ENCODE data around the gene GYS1.
"Not testable (repeated sequence)": the region's sequence is repeated elsewhere in the genome, so short reads cannot be mapped to it uniquely, and the experiment has no call there.

Gene GYS1

DNA sequence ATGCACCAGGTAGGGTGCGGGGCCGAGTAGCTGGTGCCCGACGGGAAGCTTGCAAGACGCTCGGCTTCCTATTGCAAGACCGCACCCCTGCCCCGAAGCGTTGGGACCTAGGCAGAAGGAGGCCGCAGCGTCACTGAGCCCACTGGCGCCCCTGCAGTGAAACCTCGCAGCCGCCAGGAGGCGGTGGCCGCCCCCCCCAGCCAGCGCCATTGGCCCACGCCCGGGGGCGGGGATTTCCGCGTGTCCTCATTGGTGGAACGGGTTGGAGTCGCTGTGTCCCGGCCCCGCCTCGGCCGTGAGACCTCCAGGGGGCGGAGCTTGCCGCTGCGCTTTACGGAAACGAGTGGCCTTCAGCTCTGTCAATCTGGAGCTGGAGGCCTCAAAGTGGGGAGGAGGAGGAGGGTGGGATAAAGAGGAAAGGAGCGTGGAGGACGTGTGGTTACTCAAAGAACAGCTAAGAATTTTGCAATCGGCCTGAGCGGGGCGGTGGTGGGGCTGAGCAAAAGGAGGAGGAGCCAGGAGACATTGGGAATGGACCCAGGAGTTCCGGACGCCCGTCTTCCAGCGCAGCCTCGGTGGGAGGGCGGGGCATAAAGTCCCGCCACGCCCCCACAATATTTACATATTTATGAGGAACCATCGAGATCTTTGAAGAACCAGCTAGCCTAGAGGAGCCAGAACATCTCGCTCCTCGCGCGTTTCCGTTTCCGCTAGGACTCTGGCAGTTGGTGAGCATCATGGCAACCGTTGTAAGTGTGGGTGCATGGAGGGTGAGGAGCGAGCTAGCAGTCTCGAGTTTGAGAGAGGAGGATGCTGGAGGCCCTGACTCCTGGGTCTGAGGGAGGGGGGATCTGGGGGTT, at the start of gene GYS1, which contains the start of gene RUVBL2:
Gene GYS1, minus strand, starts transcription at position 135 of the 860 bp plus-strand sequence. CDS start 197 bp downstream, outside the sequence.
Gene RUVBL2, plus strand, starts transcription at position 713 of the 860 bp plus-strand sequence. Its CDS starts 25 bp downstream, at position 738.
- DNase-seq (ENCODE audit: low spot score in 2 of 2) (peak; percentile 98), ATAC-seq (peak; percentile 95)
- peaks cover 56% of the 10 kb centered on the region for H3K36me3 Mint-ChIP-seq
- no peaks in the 10 kb centered on the region for H3K9me3 Mint-ChIP-seq
- H3K27ac Mint-ChIP-seq, result peak within 1 kb of the TSS; percentile 100
- peaks cover 61% of the 10 kb centered on the region for H3K4me1 Mint-ChIP-seq
- peak within 1 kb of the TSS; percentile 99 for H3K4me3 Mint-ChIP-seq

DNA sequence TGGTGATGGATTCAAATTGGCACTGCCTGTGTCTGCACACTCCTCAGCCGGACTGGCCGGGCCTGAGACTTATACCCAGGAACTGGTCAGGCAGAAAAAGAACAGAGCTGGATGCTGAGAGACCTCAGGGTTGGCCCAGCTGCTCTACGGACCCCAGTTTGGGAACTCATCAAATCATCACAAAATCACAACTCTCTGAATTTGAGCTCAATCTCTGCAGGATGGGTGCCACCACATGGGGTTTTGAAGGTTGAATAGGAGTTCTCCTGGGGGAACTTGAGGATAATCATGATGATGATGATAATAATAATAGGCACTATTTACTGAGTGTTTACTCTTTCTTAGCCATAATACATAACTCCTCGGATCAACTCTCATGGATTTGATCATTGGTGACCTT, 49.6 kb upstream of the GYS1 start:
- H3K27ac Mint-ChIP-seq; H3K9me3 Mint-ChIP-seq; H3K4me3 Mint-ChIP-seq; H3K4me1 Mint-ChIP-seq; DNase-seq (ENCODE audit: low spot score in 2 of 2); ATAC-seq; H3K36me3 Mint-ChIP-seq: not testable (repeated sequence)

DNA sequence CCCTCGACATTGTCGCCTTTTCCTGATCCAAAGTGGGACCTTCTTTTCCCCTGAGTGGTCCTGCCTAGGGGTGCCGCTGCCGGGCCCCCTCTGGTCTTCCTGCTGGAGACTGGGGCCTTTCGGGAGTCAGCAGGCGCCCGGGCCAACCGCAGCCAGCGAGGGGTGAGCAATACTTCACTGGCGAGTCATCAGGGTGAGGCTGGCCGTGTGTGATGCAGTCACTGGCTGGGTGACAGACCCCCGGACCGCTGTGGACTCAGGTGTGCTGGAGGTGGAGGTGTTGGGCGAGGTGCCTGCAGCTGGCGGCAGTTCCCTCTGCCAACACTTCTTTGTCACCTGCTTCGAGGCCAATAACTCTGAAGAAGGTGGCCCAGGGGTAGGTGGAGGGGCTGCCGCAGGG, 49.1 kb upstream of the GYS1 start:
- Mint-ChIP-seq H3K27ac (no peak overlapping the region), H3K9me3 (no peaks in the 10 kb centered on the region), H3K36me3 (no peaks in the 10 kb centered on the region)

DNA sequence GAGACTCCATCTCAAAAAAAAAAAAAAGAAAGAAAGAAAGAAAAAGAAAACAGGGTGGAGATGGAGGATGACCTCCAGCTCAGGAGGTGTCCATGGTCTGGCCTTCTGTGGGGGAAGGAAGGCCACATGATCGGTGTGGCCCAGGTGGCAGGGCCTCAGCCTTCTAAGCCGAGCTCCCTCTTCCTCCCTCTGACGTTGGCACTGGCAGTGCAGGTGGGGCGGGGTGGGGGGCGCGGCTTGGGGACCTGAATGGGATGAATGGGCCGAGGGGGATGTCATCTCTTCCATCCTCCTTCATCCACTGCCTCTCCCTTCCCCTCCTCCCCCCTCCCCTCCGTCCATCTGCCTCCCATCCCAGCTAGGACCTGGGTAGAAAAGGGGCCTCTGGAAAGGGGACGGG, 46.6 kb upstream of the GYS1 start:
- not testable (repeated sequence) for DNase-seq (ENCODE audit: low spot score in 2 of 2); H3K4me1 Mint-ChIP-seq; H3K9me3 Mint-ChIP-seq; H3K27ac Mint-ChIP-seq; H3K36me3 Mint-ChIP-seq; ATAC-seq; H3K4me3 Mint-ChIP-seq

More for the DNA sequence above, 49.1 kb upstream of the GYS1 start:
- no peak for ATAC-seq
- DNase-seq (ENCODE audit: low spot score in 2 of 2), result no peak
- H3K4me3 Mint-ChIP-seq, result no peak overlapping the region
- no peaks in the 10 kb centered on the region for H3K4me1 Mint-ChIP-seq

DNA sequence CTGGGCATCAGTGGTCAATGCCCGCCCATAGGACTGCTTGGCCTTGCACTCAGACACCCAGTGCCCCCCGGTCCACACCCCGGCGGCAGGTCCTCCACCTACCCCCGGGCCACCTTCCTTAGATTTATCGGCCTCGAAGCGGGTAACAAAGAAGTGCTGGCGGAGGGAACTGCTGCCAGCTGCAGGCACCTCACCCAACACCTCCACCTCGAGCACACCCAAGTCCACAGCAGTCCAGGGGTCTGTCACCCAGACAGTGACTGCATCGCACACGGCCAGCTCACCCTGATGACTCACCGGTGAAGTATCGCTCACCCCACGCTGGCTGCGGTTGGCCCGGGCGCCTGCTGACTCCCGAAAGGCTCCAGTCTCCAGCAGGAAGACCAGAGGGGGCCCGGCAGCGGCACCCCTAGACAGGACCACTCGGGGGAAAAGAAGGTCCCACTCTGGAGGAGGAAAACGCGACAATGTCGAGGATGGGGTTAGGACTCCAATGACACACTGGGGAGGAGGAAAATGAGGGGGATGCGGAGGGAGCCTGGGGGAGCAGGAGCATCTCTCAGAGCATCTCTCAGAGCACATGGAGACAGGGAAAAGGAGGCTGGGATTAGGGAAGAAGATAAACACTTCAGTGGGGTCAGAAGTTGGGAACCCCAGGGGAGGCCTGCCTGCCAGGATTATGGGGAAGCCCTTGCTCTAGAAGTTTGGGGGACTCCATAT, 45.6 kb upstream of the GYS1 start:
- not testable (repeated sequence) for H3K36me3 Mint-ChIP-seq; DNase-seq (ENCODE audit: low spot score in 2 of 2); H3K9me3 Mint-ChIP-seq; H3K4me1 Mint-ChIP-seq; H3K4me3 Mint-ChIP-seq; H3K27ac Mint-ChIP-seq
- peak; percentile 57 for ATAC-seq

DNA sequence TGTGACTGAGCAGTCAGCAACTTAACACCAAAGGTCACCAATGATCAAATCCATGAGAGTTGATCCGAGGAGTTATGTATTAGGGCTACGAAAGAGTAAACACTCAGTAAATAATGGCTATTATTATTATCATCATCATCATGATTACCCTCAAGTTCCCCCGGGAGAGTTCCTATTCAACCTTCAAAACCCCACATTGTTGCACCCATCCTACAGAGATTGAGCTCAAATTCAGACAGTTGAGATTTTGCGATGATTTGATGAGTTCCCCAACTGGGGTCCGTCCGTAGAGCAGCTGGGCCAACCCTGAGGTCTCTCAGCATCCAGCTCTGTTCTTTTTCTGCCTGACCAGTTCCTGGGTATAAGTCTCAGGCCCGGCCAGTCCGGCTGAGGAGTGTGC, 45.0 kb upstream of the GYS1 start:
- H3K9me3 Mint-ChIP-seq; DNase-seq (ENCODE audit: low spot score in 2 of 2); ATAC-seq; H3K36me3 Mint-ChIP-seq; H3K27ac Mint-ChIP-seq; H3K4me3 Mint-ChIP-seq; H3K4me1 Mint-ChIP-seq: not testable (repeated sequence)

DNA sequence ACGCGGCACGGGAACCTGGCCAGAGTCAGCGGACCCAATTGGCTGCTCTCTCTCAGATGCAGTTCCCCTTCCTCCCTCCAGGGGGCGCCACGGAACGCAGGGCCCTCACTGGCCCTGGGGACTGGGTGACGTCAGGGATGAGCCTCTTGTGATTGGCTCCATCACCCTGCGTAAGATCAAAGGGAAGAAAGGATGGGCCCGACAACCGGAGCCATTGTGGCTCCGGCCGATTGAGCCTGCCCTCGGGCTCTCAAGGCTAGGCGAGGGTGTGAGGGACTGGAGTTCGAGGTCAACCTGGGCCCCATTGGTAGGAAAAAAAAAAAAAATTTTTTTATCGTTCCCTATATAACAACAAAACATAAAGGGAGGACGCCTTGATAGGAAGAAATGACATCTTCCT, 43.7 kb upstream of the GYS1 start, which contains the start of gene CGB1:
Gene CGB1, minus strand, starts transcription at position 81 of the 400 bp plus-strand sequence. CDS start 184 bp downstream, outside the sequence.
- not testable (repeated sequence) for H3K36me3 Mint-ChIP-seq, H3K4me1 Mint-ChIP-seq, H3K9me3 Mint-ChIP-seq, H3K4me3 Mint-ChIP-seq, H3K27ac Mint-ChIP-seq
- ATAC-seq (peak; percentile 57), DNase-seq (ENCODE audit: low spot score in 2 of 2) (peak in 1 of 2 donors; percentile 77)

DNA sequence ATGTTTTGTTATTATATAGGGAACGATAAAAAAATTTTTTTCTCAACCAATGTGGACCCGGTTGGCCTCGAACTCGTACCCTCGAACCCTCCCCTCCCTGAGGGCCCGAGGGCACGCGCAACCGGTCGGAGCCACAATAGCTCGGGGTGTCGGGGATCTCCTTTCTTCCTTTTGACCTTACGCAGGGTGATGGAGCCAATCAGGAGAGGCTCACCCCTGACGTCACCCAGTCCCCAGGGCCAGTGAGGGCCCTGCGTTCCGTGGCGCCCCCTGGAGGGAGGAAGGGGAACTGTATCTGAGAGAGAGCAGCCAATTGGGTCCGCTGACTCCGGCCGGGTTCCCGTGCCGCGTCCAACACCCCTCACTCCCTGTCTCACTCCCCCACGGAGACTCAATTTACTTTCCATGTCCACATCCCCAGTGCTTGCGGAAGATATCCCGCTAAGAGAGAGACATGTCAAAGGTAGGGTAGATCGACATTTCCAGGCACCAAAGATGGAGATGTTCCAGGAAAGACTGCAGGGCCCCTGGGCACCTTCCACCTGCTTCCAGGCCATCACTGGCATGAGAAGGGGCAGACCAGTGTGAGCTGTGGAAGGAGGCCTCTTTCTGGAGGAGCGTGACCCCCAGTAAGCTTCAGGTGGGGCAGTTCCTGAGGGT, 38.7 kb upstream of the GYS1 start, which contains the start of gene CGB2:
Gene CGB2, plus strand, starts transcription at position 249 of the 660 bp plus-strand sequence. Its CDS starts 206 bp downstream, at position 455.
- H3K36me3 Mint-ChIP-seq, result not testable (repeated sequence)
- peak within 1 kb of the TSS; percentile 22 for H3K4me3 Mint-ChIP-seq

DNA sequence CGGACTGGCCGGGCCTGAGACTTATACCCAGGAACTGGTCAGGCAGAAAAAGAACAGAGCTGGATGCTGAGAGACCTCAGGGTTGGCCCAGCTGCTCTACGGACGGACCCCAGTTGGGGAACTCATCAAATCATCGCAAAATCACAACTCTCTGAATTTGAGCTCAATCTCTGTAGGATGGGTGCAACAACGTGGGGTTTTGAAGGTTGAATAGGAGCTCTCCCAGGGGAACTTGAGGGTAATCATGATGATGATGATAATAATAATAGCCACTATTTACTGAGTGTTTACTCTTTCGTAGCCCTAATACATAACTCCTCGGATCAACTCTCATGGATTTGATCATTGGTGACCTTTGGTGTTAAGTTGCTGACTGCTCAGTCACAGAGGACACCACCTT, 37.2 kb upstream of the GYS1 start:
- ATAC-seq; H3K4me1 Mint-ChIP-seq; H3K36me3 Mint-ChIP-seq; H3K27ac Mint-ChIP-seq; DNase-seq (ENCODE audit: low spot score in 2 of 2); H3K4me3 Mint-ChIP-seq; H3K9me3 Mint-ChIP-seq: not testable (repeated sequence)

More for the DNA sequence above, 38.7 kb upstream of the GYS1 start, which contains the start of gene CGB2:
- ATAC-seq (peak; percentile 91), DNase-seq (ENCODE audit: low spot score in 2 of 2) (peak; percentile 58 to 90)
- H3K4me1 Mint-ChIP-seq, H3K9me3 Mint-ChIP-seq: not testable (repeated sequence)
- H3K27ac Mint-ChIP-seq, result peak within 1 kb of the TSS; percentile 94

DNA sequence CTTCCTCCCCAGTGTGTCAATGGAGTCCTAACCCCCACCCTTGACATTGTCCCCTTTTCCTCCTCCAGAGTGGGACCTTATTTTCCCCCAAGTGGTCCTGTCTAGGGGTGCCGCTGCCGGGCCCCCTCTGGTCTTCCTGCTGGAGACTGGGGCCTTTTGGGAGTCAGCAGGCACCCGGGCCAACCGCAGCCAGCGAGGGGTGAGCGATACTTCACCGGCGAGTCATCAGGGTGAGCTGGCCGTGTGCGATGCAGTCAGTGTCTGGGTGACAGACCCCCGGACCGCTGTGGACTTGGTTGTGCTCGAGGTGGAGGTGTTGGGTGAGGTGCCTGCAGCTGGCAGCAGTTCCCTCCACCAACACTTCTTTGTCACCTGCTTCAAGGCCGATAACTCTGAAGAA, 36.6 kb upstream of the GYS1 start:
- H3K4me1 Mint-ChIP-seq; H3K36me3 Mint-ChIP-seq; H3K9me3 Mint-ChIP-seq; H3K27ac Mint-ChIP-seq; H3K4me3 Mint-ChIP-seq; DNase-seq (ENCODE audit: low spot score in 2 of 2); ATAC-seq: not testable (repeated sequence)

DNA sequence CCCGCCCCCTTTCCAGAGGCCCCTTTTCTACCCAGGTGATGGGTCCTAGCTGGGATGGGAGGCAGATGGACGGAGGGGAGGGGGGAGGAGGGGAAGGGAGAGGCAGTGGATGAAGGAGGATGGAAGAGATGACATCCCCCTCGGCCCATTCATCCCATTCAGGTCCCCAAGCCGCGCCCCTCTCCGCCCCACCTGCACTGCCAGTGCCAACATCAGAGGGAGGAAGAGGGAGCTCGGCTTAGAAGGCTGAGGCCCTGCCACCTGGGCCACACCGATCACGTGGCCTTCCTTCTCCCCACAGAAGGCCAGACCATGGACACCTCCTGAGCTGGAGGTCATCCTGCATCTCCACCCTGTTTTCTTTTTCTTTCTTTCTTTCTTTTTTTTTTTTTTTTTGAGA, 35.6 kb upstream of the GYS1 start:
- not testable (repeated sequence) for H3K4me3 Mint-ChIP-seq; H3K4me1 Mint-ChIP-seq; H3K9me3 Mint-ChIP-seq; ATAC-seq; H3K27ac Mint-ChIP-seq; DNase-seq (ENCODE audit: low spot score in 2 of 2); H3K36me3 Mint-ChIP-seq

DNA sequence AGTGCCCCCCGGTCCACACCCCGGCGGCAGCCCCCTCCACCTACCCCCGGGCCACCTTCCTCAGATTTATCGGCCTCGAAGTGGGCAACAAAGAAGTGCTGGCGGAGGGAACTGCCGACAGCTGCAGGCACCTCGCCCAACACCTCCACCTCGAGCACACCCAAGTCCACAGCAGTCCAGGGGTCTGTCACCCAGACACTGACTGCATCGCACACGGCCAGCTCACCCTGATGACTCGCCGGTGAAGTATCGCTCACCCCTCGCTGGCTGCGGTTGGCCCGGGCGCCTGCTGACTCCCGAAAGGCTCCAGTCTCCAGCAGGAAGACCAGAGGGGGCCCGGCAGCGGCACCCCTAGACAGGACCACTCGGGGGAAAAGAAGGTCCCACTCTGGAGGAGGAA, 32.5 kb upstream of the GYS1 start:
- ATAC-seq; H3K36me3 Mint-ChIP-seq; H3K27ac Mint-ChIP-seq; DNase-seq (ENCODE audit: low spot score in 2 of 2); H3K4me3 Mint-ChIP-seq; H3K9me3 Mint-ChIP-seq: not testable (repeated sequence)
- peaks cover 12% of the 10 kb centered on the region for H3K4me1 Mint-ChIP-seq

DNA sequence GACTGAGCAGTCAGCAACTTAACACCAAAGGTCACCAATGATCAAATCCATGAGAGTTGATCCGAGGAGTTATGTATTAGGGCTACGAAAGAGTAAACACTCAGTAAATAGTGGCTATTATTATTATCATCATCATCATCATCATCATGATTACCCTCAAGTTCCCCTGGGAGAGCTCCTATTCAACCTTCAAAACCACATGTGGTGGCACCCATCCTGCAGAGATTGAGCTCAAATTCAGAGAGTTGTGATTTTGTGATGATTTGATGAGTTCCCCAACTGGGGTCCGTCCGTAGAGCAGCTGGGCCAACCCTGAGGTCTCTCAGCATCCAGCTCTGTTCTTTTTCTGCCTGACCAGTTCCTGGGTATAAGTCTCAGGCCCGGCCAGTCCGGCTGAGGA, 32.0 kb upstream of the GYS1 start:
- not testable (repeated sequence) for H3K9me3 Mint-ChIP-seq; H3K4me3 Mint-ChIP-seq; DNase-seq (ENCODE audit: low spot score in 2 of 2); ATAC-seq; H3K36me3 Mint-ChIP-seq; H3K27ac Mint-ChIP-seq
- peaks cover 17% of the 10 kb centered on the region for H3K4me1 Mint-ChIP-seq

DNA sequence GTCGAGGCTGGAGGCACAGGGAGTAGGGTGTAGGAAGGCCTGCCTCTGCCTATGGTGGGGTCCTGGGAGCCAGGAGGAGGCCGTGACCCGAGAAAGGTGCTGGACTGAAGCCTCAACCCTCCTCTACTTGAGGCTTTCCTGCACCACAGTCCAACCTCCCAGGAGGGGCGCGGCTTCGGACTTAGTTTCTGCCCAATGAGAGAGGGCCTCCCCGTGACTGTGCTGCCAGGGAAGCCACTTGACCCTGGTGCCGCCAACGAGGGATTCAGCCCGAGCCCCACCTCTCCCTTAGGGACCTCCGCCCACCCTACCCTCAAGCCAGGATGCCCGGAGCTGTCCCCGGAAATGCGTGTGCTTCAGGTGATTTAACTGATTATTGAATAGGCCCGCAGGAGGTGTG, 31.1 kb upstream of the GYS1 start, which contains the start of gene CGB3:
Gene CGB3, minus strand, starts transcription at position 101 of the 400 bp plus-strand sequence. CDS start 362 bp downstream, outside the sequence.
- not testable (repeated sequence) for H3K4me3 Mint-ChIP-seq; H3K27ac Mint-ChIP-seq; ATAC-seq; DNase-seq (ENCODE audit: low spot score in 2 of 2); H3K36me3 Mint-ChIP-seq; H3K9me3 Mint-ChIP-seq
- H3K4me1 Mint-ChIP-seq, result peaks cover 22% of the 10 kb centered on the region

DNA sequence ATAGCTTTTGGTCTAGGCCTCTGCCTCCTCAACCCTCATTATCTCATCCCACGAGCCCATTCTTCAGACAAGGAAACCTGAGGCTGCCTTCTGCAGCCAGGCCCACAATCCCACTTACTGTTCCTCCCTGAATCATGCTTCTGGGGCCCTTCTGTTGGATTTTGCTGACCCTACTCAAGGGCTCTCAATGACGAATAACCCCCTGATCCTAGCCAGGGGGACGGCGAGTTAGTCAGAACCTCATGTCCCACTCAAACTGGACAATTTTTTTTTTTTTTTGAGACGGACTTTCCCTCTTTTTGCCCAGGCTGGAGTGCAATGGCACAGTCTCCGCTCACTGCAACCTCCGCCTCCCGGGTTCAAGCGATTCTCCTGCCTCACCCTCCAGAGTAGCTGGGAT, 29.0 kb upstream of the GYS1 start:
- H3K36me3 Mint-ChIP-seq, result no peaks in the 10 kb centered on the region

More for the DNA sequence above, 29.0 kb upstream of the GYS1 start:
- no peak overlapping the region for H3K27ac Mint-ChIP-seq
- no peak for ATAC-seq
- no peak for DNase-seq (ENCODE audit: low spot score in 2 of 2)
- H3K4me1 Mint-ChIP-seq, result peaks cover 31% of the 10 kb centered on the region
- H3K4me3 Mint-ChIP-seq, result no peak overlapping the region
- no peaks in the 10 kb centered on the region for H3K9me3 Mint-ChIP-seq

All from stimulated activated effector memory CD8-positive, alpha-beta T cell treated with anti-CD3 and anti-CD28 coated beads, Interleukin-12 subunit alpha, Interleukin-12 subunit beta, amount 100 ng/mL, for 72 hours (primary cell).